Glutamatergic neuron (in vitro differentiated cells): ENCODE measurements around the gene SERPINB10. TPM values are rescaled to one million over a fixed set of nuclear protein-coding genes. Genes with fewer than 3 reads are reported as not detected.

Experiments used
- DNase-seq: peaks from one replicate; pipeline ENCODE4 v3.0.0; 2022
- H3K27ac Mint-ChIP-seq: one replicate; pipeline ENCODE4 v1.8.0; 2020; ENCODE audit warnings: mild to moderate bottlenecking, mixed read lengths, inconsistent platforms; ENCODE audit not compliant: unreplicated experiment
- H3K27me3 Mint-ChIP-seq: one replicate; pipeline ENCODE4 v1.8.0; 2020; ENCODE audit warnings: mild to moderate bottlenecking, moderate library complexity, mixed read lengths, inconsistent platforms; ENCODE audit not compliant: unreplicated experiment
- H3K36me3 Mint-ChIP-seq: one replicate; pipeline ENCODE4 v1.8.0; 2020; ENCODE audit warnings: mild to moderate bottlenecking, mixed read lengths, inconsistent platforms; ENCODE audit not compliant: unreplicated experiment
- H3K4me1 Mint-ChIP-seq: one replicate; pipeline ENCODE4 v1.8.0; 2020; ENCODE audit warnings: mild to moderate bottlenecking, low read depth, mixed read lengths, inconsistent platforms; ENCODE audit not compliant: unreplicated experiment
- H3K4me3 Mint-ChIP-seq: one replicate; pipeline ENCODE4 v1.8.0; 2020; ENCODE audit warnings: mild to moderate bottlenecking, mixed read lengths, inconsistent platforms; ENCODE audit not compliant: unreplicated experiment
- H3K9me3 Mint-ChIP-seq: one replicate; pipeline ENCODE4 v1.8.0; 2020; ENCODE audit warnings: mild to moderate bottlenecking, moderate library complexity, mixed read lengths, inconsistent platforms; ENCODE audit not compliant: unreplicated experiment
- CTCF ChIP-seq: fragments of 200-600 bp; sonication (generic); IDR thresholded peaks from one replicate; pipeline ENCODE4 v1.5.0; 2021; ENCODE audit not compliant: partially characterized antibody, unreplicated experiment
- total RNA-seq: library from RNA; stranded (reverse); fragmentation: NEBNext Ultra II Directional; extraction: Animal tissue kit (Norgen Biotek cat#: 25700); gene quantifications from one replicate; pipeline ENCODE4 v1.2.1, GENCODE V29; 2021; ENCODE audit not compliant: unreplicated experiment

Gene SERPINB10
- total RNA-seq, 1 donor from 2014 or later = not detected

GRCh38 chr18:63963615-63964256 is 56.0 kb downstream of the SERPINB10 start:
- Mint-ChIP-seq H3K4me1 (no peaks in the 10 kb centered on the region), H3K9me3 (no peaks in the 10 kb centered on the region), H3K27ac (no peak overlapping the region), H3K36me3 (no peaks in the 10 kb centered on the region), H3K27me3 (peaks cover 2% of the 10 kb centered on the region), H3K4me3 (no peak overlapping the region)
- peak; percentile 52 for TF ChIP-seq CTCF
- peak; percentile 40 for DNase-seq

GRCh38 chr18:63964908-63965307 is 57.1 kb downstream of the SERPINB10 start:
- no peaks in the 10 kb centered on the region for H3K36me3 Mint-ChIP-seq
- H3K27ac Mint-ChIP-seq = no peak overlapping the region
- no peak overlapping the region for H3K4me3 Mint-ChIP-seq
- peaks cover 8% of the 10 kb centered on the region for H3K9me3 Mint-ChIP-seq
- DNase-seq = no peak
- no peak for TF ChIP-seq CTCF
- peaks cover 11% of the 10 kb centered on the region for H3K27me3 Mint-ChIP-seq
- peaks cover 7% of the 10 kb centered on the region for H3K4me1 Mint-ChIP-seq

GRCh38 chr18:63965716-63966330 is 58.1 kb downstream of the SERPINB10 start:
- TF ChIP-seq CTCF = no peak
- peaks cover 7% of the 10 kb centered on the region for H3K4me1 Mint-ChIP-seq
- H3K4me3 Mint-ChIP-seq = no peak overlapping the region
- peaks cover 16% of the 10 kb centered on the region for H3K27me3 Mint-ChIP-seq
- no peak overlapping the region for H3K27ac Mint-ChIP-seq
- no peaks in the 10 kb centered on the region for H3K36me3 Mint-ChIP-seq
- H3K9me3 Mint-ChIP-seq = peaks cover 8% of the 10 kb centered on the region
- DNase-seq = no peak

GRCh38 chr18:63969942-63970808 is 62.4 kb downstream of the SERPINB10 start, which contains the start of gene SERPINB8:
SERPINB8 (plus strand) TSS chr18:63970081; CDS start chr18:63978309, 8,228 bp downstream.
- H3K36me3 Mint-ChIP-seq = no peaks in the 10 kb centered on the region
- peak within 1 kb of the TSS; percentile 94 for H3K4me3 Mint-ChIP-seq
- peaks cover 22% of the 10 kb centered on the region for H3K27me3 Mint-ChIP-seq
- peaks cover 15% of the 10 kb centered on the region for H3K4me1 Mint-ChIP-seq
- no peak for TF ChIP-seq CTCF
- peak within 1 kb of the TSS; percentile 100 for H3K27ac Mint-ChIP-seq
- peaks cover 12% of the 10 kb centered on the region for H3K9me3 Mint-ChIP-seq
- DNase-seq = peak; percentile 95
